HCT116 (cell line): Measurements from ENCODE around the gene MAEA. TPM values are rescaled to one million over a fixed set of nuclear protein-coding genes. Genes with fewer than 3 reads are reported as not detected.

Experiments used
- ATAC-seq: fragments of 200-7000 bp; cut with Tn5 transposase; 2 replicates; pipeline ENCODE4 v1.9.1; 2020; ENCODE audit warnings: mild to moderate bottlenecking, moderate library complexity
- BruUV-seq: library from RNA; stranded (reverse); fragments of 400-500 nt; replicated peaks from 2 replicates; lab custom pipeline; 2021; lab: Mats Ljungman, UMichigan
- CTCF ChIA-PET: fragments of 300-600 bp; sonication (Branson Sonifier 250); formaldehyde crosslinking; loops from one replicate; lab custom pipeline; 2021; ENCODE audit warnings: antibody characterized with exemption; lab: Charles Lee
- POLR2A ChIA-PET: fragments of 300-600, 350-600 bp; sonication (Branson Sonifier 250); formaldehyde crosslinking; loops from one replicate; lab custom pipeline; 2021; ENCODE audit warnings: antibody characterized with exemption; lab: Charles Lee
- RAD21 ChIA-PET, 2 experiments: fragments of 300-600 bp; sonication (Branson Sonifier 250); formaldehyde crosslinking; loops; one replicate each; lab custom pipeline; 2023; ENCODE audit warnings: low total read pairs in 2 of 2; ENCODE audit not compliant: uncharacterized antibody in 2 of 2, unreplicated experiment in 2 of 2, low non-redundant PET in 1 of 2; lab: Charles Lee
- DNase-seq: peaks from one replicate; pipeline ENCODE4 v3.0.0-alpha.2; 2010; ENCODE audit warnings: low read depth, low spot score
- H2AFZ ChIP-seq: fragments of 200-600 bp; shearing (Covaris generic), sonication (generic); 2 replicates; pipeline ENCODE4 v1.6.1; 2017; ENCODE audit warnings: low read depth, mixed run types, mixed read lengths, antibody characterized with exemption, low read length; ENCODE audit not compliant: poor library complexity, severe bottlenecking
- H3K27ac ChIP-seq: 2 replicates; pipeline ENCODE4 v1.5.1; 2012; ENCODE audit warnings: low read depth, low read length
- H3K27me3 ChIP-seq: fragments of 200-600 bp; sonication (generic); 2 replicates; pipeline ENCODE4 v1.6.1; 2016; ENCODE audit warnings: mixed run types, low read length, mixed read lengths; ENCODE audit not compliant: insufficient read depth
- H3K36me3 ChIP-seq, 2 experiments: fragments of 200-500 bp in 1 of 2; fragments of 200-600 bp in 1 of 2; sonication (Bioruptor generic) in 1 of 2; sonication (generic) in 1 of 2; 2 replicates each; pipeline versions ENCODE4 v1.5.1 to v1.6.1; 2014 to 2016; ENCODE audit warnings: low read length in 2 of 2, inconsistent platforms in 1 of 2, mixed read lengths in 1 of 2, mixed run types in 1 of 2; ENCODE audit not compliant: insufficient read depth in 2 of 2, control insufficient read depth in 1 of 2
- H3K4me1 ChIP-seq, 2 experiments: fragments of 200-600 bp in 1 of 2; sonication (generic) in 1 of 2; 2 replicates each; pipeline versions ENCODE4 v1.5.1 to v1.6.1; 2012 to 2017; ENCODE audit warnings: low read length in 2 of 2, inconsistent platforms in 1 of 2, mild to moderate bottlenecking in 1 of 2, mixed read lengths in 1 of 2, mixed run types in 1 of 2, moderate library complexity in 1 of 2; ENCODE audit not compliant: insufficient read depth in 2 of 2, control insufficient read depth in 1 of 2
- H3K4me2 ChIP-seq: fragments of 200-600 bp; sonication (generic); 2 replicates; pipeline ENCODE4 v1.6.1; 2017; ENCODE audit warnings: mixed run types, low read length, mixed read lengths
- H3K4me3 ChIP-seq, 2 experiments: fragments of 200-600 bp in 1 of 2; sonication (generic) in 1 of 2; replicated peaks in 1 of 2; 2 replicates each; pipeline ENCODE4 v1.5.1; 2011 to 2016; ENCODE audit warnings: low read length in 2 of 2, control low read depth in 1 of 2, low read depth in 1 of 2, mild to moderate bottlenecking in 1 of 2, mixed read lengths in 1 of 2, mixed run types in 1 of 2
- H3K79me2 ChIP-seq: fragments of 200-600 bp; sonication (generic); 2 replicates; pipeline ENCODE4 v1.6.1; 2017; ENCODE audit warnings: mild to moderate bottlenecking, mixed run types, low read length, moderate library complexity, mixed read lengths; ENCODE audit not compliant: insufficient read depth
- H3K9ac ChIP-seq: fragments of 200-600 bp; sonication (generic); 2 replicates; pipeline ENCODE4 v1.6.1; 2016; ENCODE audit warnings: low read length, mixed read lengths
- H3K9me2 ChIP-seq: fragments of 200-600 bp; sonication (generic), shearing (Covaris generic); 2 replicates; pipeline ENCODE4 v1.6.1; 2017; ENCODE audit warnings: mixed run types, mild to moderate bottlenecking, moderate library complexity; ENCODE audit not compliant: insufficient read depth
- H3K9me3 ChIP-seq, 2 experiments: fragments of 200-500 bp in 1 of 2; fragments of 200-600 bp in 1 of 2; sonication (Bioruptor generic) in 1 of 2; sonication (generic) in 1 of 2; 2 replicates each; pipeline ENCODE4 v1.6.1; 2014 to 2017; ENCODE audit warnings: low read length in 2 of 2, mixed read lengths in 2 of 2, inconsistent platforms in 1 of 2, low read depth in 1 of 2, mild to moderate bottlenecking in 1 of 2, mixed run types in 1 of 2, moderate library complexity in 1 of 2; ENCODE audit not compliant: control insufficient read depth in 1 of 2, insufficient read depth in 1 of 2
- H4K20me1 ChIP-seq: fragments of 200-600 bp; sonication (generic), shearing (Covaris generic); 2 replicates; pipeline ENCODE4 v1.6.1; 2017; ENCODE audit warnings: mixed run types, mild to moderate bottlenecking, moderate library complexity; ENCODE audit not compliant: insufficient read depth
- ELF1 ChIP-seq: IDR thresholded peaks from 2 replicates; pipeline ENCODE4 v1.6.1; 2012; ENCODE audit warnings: low read depth, borderline replicate concordance
- JUND ChIP-seq: IDR thresholded peaks from 2 replicates; pipeline ENCODE4 v1.6.1; 2012
- POLR2A ChIP-seq: IDR thresholded peaks from 2 replicates; pipeline ENCODE4 v1.7.0; 2011; ENCODE audit warnings: borderline replicate concordance; ENCODE audit not compliant: insufficient read depth, insufficient read length; ENCODE audit errors: extremely low read depth
- RAD21 ChIP-seq: IDR thresholded peaks from 2 replicates; pipeline ENCODE4 v1.6.1; 2012; ENCODE audit warnings: low read depth, mild to moderate bottlenecking
- SIN3A ChIP-seq: IDR thresholded peaks from 2 replicates; pipeline ENCODE4 v1.6.1; 2012; ENCODE audit warnings: low read depth
- SP1 ChIP-seq: IDR thresholded peaks from 2 replicates; pipeline ENCODE4 v1.6.1; 2012; ENCODE audit warnings: low read depth
- YY1 ChIP-seq: IDR thresholded peaks from 2 replicates; pipeline ENCODE4 v1.6.1; 2011; ENCODE audit warnings: low read length, low read depth, moderate library complexity, mild to moderate bottlenecking; ENCODE audit not compliant: insufficient replicate concordance; ENCODE audit errors: extremely low read depth
- intact Hi-C: fragments of 100-400 bp; cut with micrococcal nuclease; formaldehyde crosslinking; loops from 2 replicates; pipeline ENCODE4 v1.10.0; 2022
- total RNA-seq: library from RNA; stranded (reverse); gene quantifications from one replicate; pipeline ENCODE4 v1.2.1, GENCODE V29; 2021; ENCODE audit not compliant: unreplicated experiment
- TF ChIP-seq, protein P1 (sequence below): IDR thresholded peaks from 2 replicates; pipeline ENCODE4 v1.6.1; 2012

The MAEA gene
- total RNA-seq, 1 experiment from 2014 or later, result 88.3 TPM

DNA sequence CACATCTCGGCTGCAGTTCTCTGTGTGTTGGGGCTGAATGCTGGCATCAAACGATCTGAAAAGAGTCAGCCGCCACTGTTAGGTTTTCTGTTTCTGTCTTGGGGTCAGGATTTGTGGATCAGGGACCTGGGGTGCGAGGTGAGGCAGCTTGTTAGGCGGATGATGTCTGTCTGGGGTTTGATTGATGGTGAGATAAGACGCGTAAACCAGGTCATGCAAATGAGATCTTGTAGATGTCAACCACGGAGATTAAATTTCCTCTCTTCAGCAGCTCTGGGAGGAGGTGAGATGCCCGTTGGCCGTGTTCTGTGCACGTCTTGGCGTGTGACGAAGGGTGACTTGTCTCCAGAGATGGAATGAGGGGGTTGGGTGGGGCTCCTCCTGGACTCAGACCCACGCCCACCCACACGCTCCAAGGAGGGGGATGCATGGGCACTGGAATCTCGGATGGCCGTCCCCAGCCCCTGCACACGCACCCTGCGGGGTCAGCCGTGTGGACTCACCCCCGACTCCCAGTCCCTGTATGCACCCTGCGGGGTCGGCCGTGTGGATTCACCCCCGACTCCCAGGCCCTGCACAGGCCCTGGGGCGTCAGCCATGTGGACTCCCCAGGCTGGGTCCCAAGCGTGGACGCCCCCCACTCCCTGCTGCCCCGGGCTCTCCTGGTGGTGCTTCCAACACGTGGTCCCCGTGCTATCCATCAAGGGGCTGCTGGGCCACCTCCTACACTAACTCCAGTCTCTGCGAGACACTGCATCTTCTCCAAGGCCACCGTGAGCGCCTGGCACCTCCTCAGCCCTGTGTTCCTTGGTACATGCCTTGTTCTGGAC, 41.3 kb downstream of the MAEA start:
- no peaks in the 10 kb centered on the region for H3K27me3 ChIP-seq
- H3K9ac ChIP-seq, result no peak overlapping the region
- DNase-seq (no peak), ATAC-seq (no peak)
- H4K20me1 ChIP-seq, result no peaks in the 10 kb centered on the region
- peaks cover 53% of the 10 kb centered on the region for H3K79me2 ChIP-seq
- ChIA-PET CTCF (no interaction called here), RAD21 (no interaction called here), POLR2A (no interaction called here)
- H3K9me3 ChIP-seq, result no peaks in the 10 kb centered on the region
- H3K4me2 ChIP-seq, result no peak overlapping the region
- peaks cover 13 to 23% of the 10 kb centered on the region in 2 experiments; a peak in 3 of 4 replicates for H3K36me3 ChIP-seq
- no peak overlapping the region for H2AFZ ChIP-seq
- TF ChIP-seq SIN3A, result no peak
- no peak for TF ChIP-seq POLR2A
- TF ChIP-seq SP1, result no peak
- TF ChIP-seq YY1, result no peak
- no peak for TF ChIP-seq RAD21
- TF ChIP-seq ELF1, result no peak
- TF ChIP-seq JUND, result no peak
- TF ChIP-seq, protein P1, sequence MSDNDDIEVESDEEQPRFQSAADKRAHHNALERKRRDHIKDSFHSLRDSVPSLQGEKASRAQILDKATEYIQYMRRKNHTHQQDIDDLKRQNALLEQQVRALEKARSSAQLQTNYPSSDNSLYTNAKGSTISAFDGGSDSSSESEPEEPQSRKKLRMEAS, result no peak
- intact Hi-C loops, result no loop called here
- no peak overlapping the region for H3K27ac ChIP-seq
- BruUV-seq, result no TSS peak
- no peaks in the 10 kb centered on the region for H3K9me2 ChIP-seq
- H3K4me1 ChIP-seq, result peaks cover 0 to under 1% of the 10 kb centered on the region in 2 experiments; a peak in 1 of 4 replicates
- H3K4me3 ChIP-seq, result no peak overlapping the region
